ENCODE data around the gene DENND5B. TPM values are rescaled to one million over a fixed set of nuclear protein-coding genes. Genes with fewer than 3 reads are reported as not detected.
A peak's percentile ranks its signal among the peaks of the same experiment; 100 is the strongest.

Gene DENND5B
- total and polyA plus RNA-seq, 12 donors = 5.2 to 60.8 (median 45.3) TPM

- 50 to 57% methylated on average over 5 of the region's 5 CpGs for WGBS, 2 donors
- ATAC-seq (no peak), DNase-seq (no peak)
- Histone ChIP-seq H3K27ac (no peak overlapping the region), H3K4me1 (peaks cover 0 to 11% (median 6%) of the 10 kb centered on the region in 9 donors), H3K36me3 (no peaks in the 10 kb centered on the region), H3K9me3 (no peaks in the 10 kb centered on the region), H3K27me3 (peaks cover 0 to 8% (median 0%) of the 10 kb centered on the region in 7 donors), H3K4me3 (no peak overlapping the region)
- intact Hi-C loops (cut with DNase I) = loop anchor here in 2 of 10 donors (5.0 kb wide), 2 partner anchors 33 to 38 kb away; no protein-coding TSS in a partner anchor
- TF ChIP-seq CTCF (IDR thresholded peaks at IDR 0.05) = no peak
These were observed 3.7 kb upstream of the DENND5B start for GRCh38 chr12:31594681-31595080.

GRCh38 chr12:31591380-31591901, 505 bp upstream of the DENND5B start:
- 2% methylated on average over 16 of the region's 16 CpGs for WGBS, 2 donors
- H3K27ac ChIP-seq = peak overlapping the region; percentile 82 to 99 (median 97)
- H3K4me3 ChIP-seq = peak overlapping the region; percentile 50 to 99 (median 88)
- peaks cover 0 to 8% (median 0%) of the 10 kb centered on the region in 7 donors for H3K27me3 ChIP-seq
- intact Hi-C loops (cut with DNase I) = loop anchor here in 3 of 10 donors (2.0 to 5.0 kb wide), 3 partner anchors 36 to 41 kb away; no protein-coding TSS in a partner anchor
- TF ChIP-seq CTCF (IDR thresholded peaks at IDR 0.05) = no peak
- peak; percentile 6 to 65 (median 32) for ATAC-seq
- no peaks in the 10 kb centered on the region for H3K9me3 ChIP-seq
- peaks cover 0 to 32% (median 17%) of the 10 kb centered on the region in 9 donors for H3K4me1 ChIP-seq
- H3K36me3 ChIP-seq = no peaks in the 10 kb centered on the region
- peak in 1 of 2 donors; percentile 47 for DNase-seq

GRCh38 chr12:31589904-31590641, 863 bp downstream of the DENND5B start:
- H3K4me3 ChIP-seq = peak overlapping the region; percentile 63 to 99 (median 88)
- peak overlapping the region; percentile 88 to 99 (median 97) for H3K27ac ChIP-seq
- ATAC-seq (peak; percentile 46 to 79 (median 55)), DNase-seq (peak; percentile 69 to 74)
- peaks cover 0 to 8% (median 0%) of the 10 kb centered on the region in 7 donors for H3K27me3 ChIP-seq
- intact Hi-C loops (cut with DNase I) = loop anchor here in 3 of 10 donors (2.0 to 10.0 kb wide), 6 partner anchors 37 to 115 kb away; no protein-coding TSS in a partner anchor
- no peaks in the 10 kb centered on the region for H3K36me3 ChIP-seq
- peak in 3 of 9 donors; percentile 28 to 44 (median 34) for TF ChIP-seq CTCF (IDR thresholded peaks at IDR 0.05)
- 0% methylated on average over 75 to 85 of the region's 85 CpGs for WGBS, 2 donors
- H3K9me3 ChIP-seq = no peaks in the 10 kb centered on the region
- peaks cover 0 to 45% (median 24%) of the 10 kb centered on the region in 9 donors for H3K4me1 ChIP-seq

- WGBS, 2 donors = 0 to 1% methylated on average over 15 of the region's 15 CpGs
- no peaks in the 10 kb centered on the region for H3K36me3 ChIP-seq
- peak overlapping the region; percentile 88 to 99 (median 97) for H3K27ac ChIP-seq
- H3K27me3 ChIP-seq = peaks cover 0 to 8% (median 0%) of the 10 kb centered on the region in 7 donors
- ATAC-seq (peak in 5 of 8 donors; percentile 50 to 80 (median 78)), DNase-seq (peak in 1 of 2 donors; percentile 77)
- intact Hi-C loops (cut with DNase I) = loop anchor here in 3 of 10 donors (5.0 to 10.0 kb wide), 3 partner anchors 55 to 115 kb away; no protein-coding TSS in a partner anchor
- H3K4me1 ChIP-seq = peaks cover 0 to 50% (median 29%) of the 10 kb centered on the region in 9 donors
- H3K9me3 ChIP-seq = no peaks in the 10 kb centered on the region
- H3K4me3 ChIP-seq = peak overlapping the region; percentile 63 to 99 (median 88)
- TF ChIP-seq CTCF (IDR thresholded peaks at IDR 0.05) = no peak
These were observed 1.4 kb downstream of the DENND5B start for GRCh38 chr12:31589598-31589903.

All from heart right ventricle (tissue), 16 donors.